Bronchial smooth muscle cell (primary cell): ENCODE measurements around the gene PLEKHH3. TPM values are rescaled to one million over a fixed set of nuclear protein-coding genes. Genes with fewer than 3 reads are reported as not detected.

ENCODE experiments used
- total RNA-seq: library from RNA; depleted of rRNA; stranded (reverse); fragments of >200 nt; gene quantifications from 2 replicates; pipeline ENCODE4 v1.2.1, GENCODE V29; 2014

Gene PLEKHH3
- 10.1 and 12.9 TPM in 2 replicates for total RNA-seq

GRCh38 chr17:42676424-42677011 lies at the start of gene PLEKHH3:
Gene PLEKHH3, minus strand, starts transcription at chr17:42676994. Its CDS starts 431 bp downstream, at chr17:42676563.

GRCh38 chr17:42681976-42682721 lies 5.4 kb upstream of the PLEKHH3 start, which contains the start of gene CNTNAP1:
Gene CNTNAP1, plus strand, starts transcription at chr17:42682531. Its CDS starts 299 bp downstream, at chr17:42682830.

GRCh38 chr17:42659079-42659931 lies 17.5 kb downstream of the PLEKHH3 start, which contains the start of gene TUBG2:
Gene TUBG2, plus strand, starts transcription at chr17:42659284. Its CDS starts 220 bp downstream, at chr17:42659504.

Other genes starting within 250 kb of the PLEKHH3 start
- gene ATP6V0A1, start 218.1 kb downstream of the PLEKHH3 start, total RNA-seq = 59.4 and 63.2 TPM in 2 replicates
- gene NAGLU, start 140.8 kb downstream of the PLEKHH3 start, total RNA-seq = 29.1 and 32.9 TPM in 2 replicates
- 1.5 and 5.7 TPM in 2 replicates for gene HSD17B1, start 124.1 kb downstream of the PLEKHH3 start, total RNA-seq
- 6.4 and 7.7 TPM in 2 replicates for gene COASY, start 114.8 kb downstream of the PLEKHH3 start, total RNA-seq
- 30.1 and 31.0 TPM in 2 replicates for gene MLX, start 109.9 kb downstream of the PLEKHH3 start, total RNA-seq
- gene PSMC3IP, start 99.3 kb downstream of the PLEKHH3 start, total RNA-seq = 2.1 and 2.4 TPM in 2 replicates
- gene RETREG3, start 67.6 kb downstream of the PLEKHH3 start, total RNA-seq = 40.4 and 41.9 TPM in 2 replicates
- gene TUBG1, start 67.3 kb downstream of the PLEKHH3 start, total RNA-seq = 12.3 TPM in 2 replicates
- 7.8 and 8.8 TPM in 2 replicates for gene TUBG2, start 17.7 kb downstream of the PLEKHH3 start, total RNA-seq
- gene CCR10, start 4.8 kb upstream of the PLEKHH3 start, total RNA-seq = 2.0 and 5.8 TPM in 2 replicates
- gene CNTNAP1, start 5.5 kb upstream of the PLEKHH3 start, total RNA-seq = 23.4 and 39.4 TPM in 2 replicates
- gene EZH1, start 68.0 kb upstream of the PLEKHH3 start, total RNA-seq = 13.4 and 16.7 TPM in 2 replicates
- gene RAMP2, start 84.2 kb upstream of the PLEKHH3 start, total RNA-seq = 0.17 TPM in 1 of 2 replicates, not detected in the other
- 46.5 and 50.2 TPM in 2 replicates for gene VPS25, start 96.5 kb upstream of the PLEKHH3 start, total RNA-seq
- gene WNK4, start 103.6 kb upstream of the PLEKHH3 start, total RNA-seq = 0.09 and 0.32 TPM in 2 replicates
- 70.6 and 86.2 TPM in 2 replicates for gene COA3, start 121.7 kb upstream of the PLEKHH3 start, total RNA-seq
- gene CNTD1, start 121.9 kb upstream of the PLEKHH3 start, total RNA-seq = 0.16 and 0.94 TPM in 2 replicates
- 170 and 185 TPM in 2 replicates for gene BECN1, start 147.3 kb upstream of the PLEKHH3 start, total RNA-seq
- 42.0 and 50.3 TPM in 2 replicates for gene PSME3, start 156.4 kb upstream of the PLEKHH3 start, total RNA-seq
- 0.32 and 0.60 TPM in 2 replicates for gene AOC2, start 167.6 kb upstream of the PLEKHH3 start, total RNA-seq
- 0.16 and 1.9 TPM in 2 replicates for gene AOC3, start 174.2 kb upstream of the PLEKHH3 start, total RNA-seq
- gene G6PC1, start 223.8 kb upstream of the PLEKHH3 start, total RNA-seq = 0.16 TPM in 1 of 2 replicates, not detected in the other